ENCODE measurements around the gene FES. TPM values are rescaled to one million over a fixed set of nuclear protein-coding genes. Genes with fewer than 3 reads are reported as not detected.

FES gene
- total RNA-seq, 1 experiment from 2014 or later: 6.7 TPM

- H3K79me2 ChIP-seq (ENCODE audit: insufficient read depth, low read length): no peaks in the 10 kb centered on the region
- peaks cover 2% of the 10 kb centered on the region for H3K79me1 ChIP-seq (ENCODE audit: insufficient read depth, low read depth, low read length, poor library complexity, severe bottlenecking)
- no peak for TF ChIP-seq CTCF (conservative IDR thresholded peaks at IDR 0.05)
- H3K27ac ChIP-seq (ENCODE audit: insufficient read length, low read depth, low read length): no peak overlapping the region
- H3K4me1 ChIP-seq (ENCODE audit: insufficient read depth, low read length): peaks cover 6% of the 10 kb centered on the region; the same call in 1 of the 2 replicates
- no peak overlapping the region for H2BK5ac ChIP-seq (ENCODE audit: insufficient read length, low read length)
- H3K36me3 Mint-ChIP-seq (ENCODE audit: insufficient read depth in 1 of 3, low read depth in 3 of 3): peaks cover 0 to 1% (median 1%) of the 10 kb centered on the region in 3 experiments; a peak in 5 of 7 replicates
- no peak overlapping the region for H2BK15ac ChIP-seq (ENCODE audit: low read depth, low read length)
- peaks cover 59 to 60% of the 10 kb centered on the region in 2 experiments for H3K4me1 Mint-ChIP-seq
- DNase-seq: no peak
- no peak overlapping the region for H2AFZ ChIP-seq (ENCODE audit: low read length)
- H3K4me2 ChIP-seq (ENCODE audit: insufficient read depth, insufficient read length, low read length): peak overlapping the region; percentile 77
- H2AK5ac ChIP-seq (ENCODE audit: insufficient read length, low read length): no peak overlapping the region
- no peak overlapping the region for H3K4ac ChIP-seq (ENCODE audit: low read depth, low read length)
- no peak overlapping the region for H3K23ac ChIP-seq (ENCODE audit: insufficient read length, low read depth, low read length)
- no peak overlapping the region for H3K18ac ChIP-seq (ENCODE audit: insufficient read length, low read depth, low read length)
- no peaks in the 10 kb centered on the region for H4K20me1 ChIP-seq (ENCODE audit: control insufficient read depth, insufficient read depth, insufficient read length)
- H3K27me3 Mint-ChIP-seq (ENCODE audit: low read depth): no peaks in the 10 kb centered on the region
- peak overlapping the region; percentile 50 for H3K9ac ChIP-seq (ENCODE audit: extremely low read depth, insufficient read length, low read length)
- peak overlapping the region; percentile 77 for H3K14ac ChIP-seq (ENCODE audit: insufficient read depth, low read length)
- no peak overlapping the region for H4K91ac ChIP-seq (ENCODE audit: insufficient read length, low read depth, low read length)
- H3K9me3 ChIP-seq (ENCODE audit: control insufficient read depth, low read depth, low read length): no peaks in the 10 kb centered on the region
- H4K8ac ChIP-seq (replicated peaks; ENCODE audit: insufficient read length, low read depth, low read length): no peak overlapping the region
- no peak overlapping the region for H3T11ph ChIP-seq (ENCODE audit: low read length)
- no peak overlapping the region for H2BK12ac ChIP-seq (ENCODE audit: insufficient read length, low read depth, low read length)
- no peak overlapping the region for H4K5ac ChIP-seq (ENCODE audit: insufficient read length, low read depth, low read length)
- H3K4me3 Mint-ChIP-seq: peak overlapping the region; percentile 71 to 87
- no CpG with 5 or more reads among the region's 71 CpGs for whole genome bisulfite sequencing (ENCODE audit: extremely low coverage, insufficient read length, low lambda C conversion rate)
- peaks cover 8% of the 10 kb centered on the region for H3K23me2 ChIP-seq (ENCODE audit: insufficient read length, low read depth, low read length, poor library complexity, severe bottlenecking)
- peak overlapping the region in 2 of 3 experiments; percentile 28 to 82; a peak in 1 of 7 replicates for H3K27ac Mint-ChIP-seq
- H3K56ac ChIP-seq (ENCODE audit: insufficient read length, low read depth, low read length): no peak overlapping the region
- H3K27me3 ChIP-seq (ENCODE audit: insufficient read depth, low read length): no peaks in the 10 kb centered on the region
- no peak overlapping the region for H2BK20ac ChIP-seq (ENCODE audit: low read depth, low read length, poor library complexity, severe bottlenecking)
- H3K9me3 Mint-ChIP-seq: peaks cover 0 to 2% of the 10 kb centered on the region in 2 experiments; a peak in 2 of 5 replicates
- H2BK120ac ChIP-seq (ENCODE audit: low read depth, low read length, poor library complexity, severe bottlenecking): no peak overlapping the region
Observed at GRCh38 chr15:90871139-90871715, 13.1 kb upstream of the FES start.

Measured in H9 (cell line).